ENCODE measurements around the gene RNF208. TPM values are rescaled to one million over a fixed set of nuclear protein-coding genes. Genes with fewer than 3 reads are reported as not detected.

The RNF208 gene
- total RNA-seq, 4 donors from 2014 or later, result 3.7 to 10.2 (median 5.5) TPM

- H3K4me3 ChIP-seq (ENCODE audit: low read depth, poor library complexity, severe bottlenecking), result no peak overlapping the region
- WGBS, 2 donors, result 72 to 75% methylated on average over 18 to 32 of the region's 35 CpGs
- intact Hi-C loops (cut with DNase I; ENCODE audit: low total_unique reads), result no loop called here
- no peak for DNase-seq (ENCODE audit: low spot score in 2 of 2)
- TF ChIP-seq CTCF (IDR thresholded peaks at IDR 0.05) (no peak), POLR2A (IDR thresholded peaks at IDR 0.05) (no peak)
Measured at GRCh38 chr9:137235424-137236237, 13.6 kb upstream of the RNF208 start.

- no peak for DNase-seq (ENCODE audit: low spot score in 2 of 2)
- no peak overlapping the region for H3K4me3 ChIP-seq (ENCODE audit: low read depth, poor library complexity, severe bottlenecking)
- TF ChIP-seq POLR2A (IDR thresholded peaks at IDR 0.05) (no peak), CTCF (IDR thresholded peaks at IDR 0.05) (no peak)
- 66 to 74% methylated on average over 17 of the region's 18 CpGs for WGBS, 2 donors
- intact Hi-C loops (cut with DNase I; ENCODE audit: low total_unique reads), result no loop called here
Measured at GRCh38 chr9:137234758-137235423, 12.9 kb upstream of the RNF208 start.

DNA sequence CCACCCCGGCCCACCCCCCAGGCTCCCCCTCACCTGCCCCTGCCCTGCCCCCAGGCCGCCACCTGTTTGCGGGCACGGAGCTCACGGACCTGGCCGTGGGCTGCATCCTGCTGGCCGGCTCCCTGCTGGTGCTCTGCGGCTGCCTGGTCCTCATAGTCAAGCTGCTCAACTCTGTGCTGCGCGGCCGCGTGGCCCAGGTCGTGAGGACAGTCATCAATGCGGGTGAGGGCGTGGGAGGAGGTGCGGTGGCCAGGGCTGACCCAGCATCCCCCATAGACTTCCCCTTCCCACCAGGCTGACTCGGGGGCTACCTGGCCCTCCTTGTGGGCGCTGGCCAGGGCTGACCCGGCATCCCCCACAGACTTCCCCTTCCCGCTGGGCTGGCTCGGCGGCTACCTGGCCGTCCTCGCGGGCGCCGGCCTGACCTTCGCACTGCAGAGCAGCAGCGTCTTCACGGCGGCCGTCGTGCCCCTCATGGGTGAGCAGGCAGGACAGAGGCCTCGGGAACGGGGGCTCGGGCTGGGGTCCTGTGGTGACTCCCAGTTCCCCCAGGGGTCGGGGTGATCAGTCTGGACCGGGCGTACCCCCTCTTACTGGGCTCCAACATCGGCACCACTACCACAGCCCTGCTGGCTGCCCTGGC lies 12.1 kb upstream of the RNF208 start:
- TF ChIP-seq POLR2A (IDR thresholded peaks at IDR 0.05) (no peak), CTCF (IDR thresholded peaks at IDR 0.05) (no peak)
- intact Hi-C loops (cut with DNase I; ENCODE audit: low total_unique reads), result no loop called here
- 55 to 66% methylated on average over 16 to 24 of the region's 40 CpGs for WGBS, 2 donors

GRCh38 chr9:137233143-137233980 lies 11.3 kb upstream of the RNF208 start:
- TF ChIP-seq CTCF (IDR thresholded peaks at IDR 0.05), result no peak
- no peak for TF ChIP-seq POLR2A (IDR thresholded peaks at IDR 0.05)
- intact Hi-C loops (cut with DNase I; ENCODE audit: low total_unique reads), result no loop called here
- no peak overlapping the region for H3K4me3 ChIP-seq (ENCODE audit: low read depth, poor library complexity, severe bottlenecking)
- WGBS, 2 donors, result 66 to 71% methylated on average over 27 to 36 of the region's 40 CpGs
- no peak for DNase-seq (ENCODE audit: low spot score in 2 of 2)

More for the DNA sequence above, 12.1 kb upstream of the RNF208 start:
- no peak overlapping the region for H3K4me3 ChIP-seq (ENCODE audit: low read depth, poor library complexity, severe bottlenecking)
- DNase-seq (ENCODE audit: low spot score in 2 of 2), result no peak

GRCh38 chr9:137232510-137232909 lies 10.5 kb upstream of the RNF208 start:
- no peak for DNase-seq (ENCODE audit: low spot score in 2 of 2)
- WGBS, 2 donors, result 53 to 72% methylated on average over 13 to 24 of the region's 24 CpGs
- intact Hi-C loops (cut with DNase I; ENCODE audit: low total_unique reads), result no loop called here

More at GRCh38 chr9:137232510-137232909, 10.5 kb upstream of the RNF208 start:
- TF ChIP-seq POLR2A (IDR thresholded peaks at IDR 0.05) (no peak), CTCF (IDR thresholded peaks at IDR 0.05) (no peak)
- H3K4me3 ChIP-seq (ENCODE audit: low read depth, poor library complexity, severe bottlenecking), result no peak overlapping the region
